Central memory CD8-positive, alpha-beta T cell (primary cell): ENCODE results near the gene PTRH1.

ENCODE experiments used
- ATAC-seq: fragments of 150-1000 bp; cut with Tn5 transposase; replicated peaks from 2 replicates; pipeline ENCODE4 v1.10.0; 2022; ENCODE audit warnings: mild to moderate bottlenecking, moderate FRiP score, moderate number of reproducible peaks; ENCODE audit not compliant: poor library complexity, severe bottlenecking; ENCODE audit errors: extremely low read depth
- DNase-seq, 2 donors: peaks; one replicate each; pipeline ENCODE4 v3.0.0; 2021; ENCODE audit warnings: low spot score in 2 of 2
- H3K27ac Mint-ChIP-seq: one replicate; pipeline ENCODE4 v1.8.0; 2022; ENCODE audit warnings: low read depth, mild to moderate bottlenecking, moderate library complexity, mixed read lengths
- H3K27me3 Mint-ChIP-seq: one replicate; pipeline ENCODE4 v1.8.0; 2022; ENCODE audit warnings: mixed read lengths
- H3K36me3 Mint-ChIP-seq: one replicate; pipeline ENCODE4 v1.8.0; 2022; ENCODE audit warnings: mild to moderate bottlenecking, moderate library complexity, mixed read lengths; ENCODE audit not compliant: insufficient read depth
- H3K4me1 Mint-ChIP-seq: one replicate; pipeline ENCODE4 v1.8.0; 2022; ENCODE audit warnings: mixed read lengths
- H3K4me3 Mint-ChIP-seq: one replicate; pipeline ENCODE4 v1.8.0; 2022; ENCODE audit warnings: mild to moderate bottlenecking, moderate library complexity, mixed read lengths
- H3K9me3 Mint-ChIP-seq: one replicate; pipeline ENCODE4 v1.8.0; 2022; ENCODE audit warnings: mixed read lengths

PTRH1 gene

GRCh38 chr9:127723013-127723412 lies 7.5 kb upstream of the PTRH1 start:
- H3K36me3 Mint-ChIP-seq = peaks cover 13% of the 10 kb centered on the region
- H3K27me3 Mint-ChIP-seq = no peaks in the 10 kb centered on the region
- DNase-seq (no peak), ATAC-seq (no peak)
- H3K27ac Mint-ChIP-seq = no peak overlapping the region
- peaks cover 27% of the 10 kb centered on the region for H3K4me1 Mint-ChIP-seq
- peak overlapping the region; percentile 18 for H3K4me3 Mint-ChIP-seq
- no peaks in the 10 kb centered on the region for H3K9me3 Mint-ChIP-seq

- H3K27ac Mint-ChIP-seq = peak overlapping the region; percentile 92
- H3K9me3 Mint-ChIP-seq = no peaks in the 10 kb centered on the region
Measured at GRCh38 chr9:127722055-127722745, 6.7 kb upstream of the PTRH1 start.

GRCh38 chr9:127721391-127721821 lies 5.9 kb upstream of the PTRH1 start:
- peak overlapping the region; percentile 73 for H3K4me3 Mint-ChIP-seq
- H3K27ac Mint-ChIP-seq = peak overlapping the region; percentile 92
- no peaks in the 10 kb centered on the region for H3K27me3 Mint-ChIP-seq

More at GRCh38 chr9:127722055-127722745, 6.7 kb upstream of the PTRH1 start:
- Mint-ChIP-seq H3K36me3 (peaks cover 13% of the 10 kb centered on the region), H3K4me3 (peak overlapping the region; percentile 73), H3K27me3 (no peaks in the 10 kb centered on the region), H3K4me1 (peaks cover 31% of the 10 kb centered on the region)
- ATAC-seq = no peak
- no peak for DNase-seq

GRCh38 chr9:127720865-127721227 lies 5.4 kb upstream of the PTRH1 start:
- Mint-ChIP-seq H3K27ac (peak overlapping the region; percentile 92), H3K4me3 (peak overlapping the region; percentile 73), H3K36me3 (peaks cover 14% of the 10 kb centered on the region), H3K9me3 (no peaks in the 10 kb centered on the region), H3K4me1 (peaks cover 36% of the 10 kb centered on the region), H3K27me3 (no peaks in the 10 kb centered on the region)
- no peak for DNase-seq
- no peak for ATAC-seq

More at GRCh38 chr9:127721391-127721821, 5.9 kb upstream of the PTRH1 start:
- Mint-ChIP-seq H3K36me3 (peaks cover 11% of the 10 kb centered on the region), H3K9me3 (no peaks in the 10 kb centered on the region), H3K4me1 (peaks cover 31% of the 10 kb centered on the region)
- ATAC-seq (peak; percentile 39), DNase-seq (peak in 1 of 2 donors; percentile 21)

GRCh38 chr9:127720031-127720864 lies 4.8 kb upstream of the PTRH1 start:
- H3K27ac Mint-ChIP-seq = peak overlapping the region; percentile 92
- DNase-seq (peak in 1 of 2 donors; percentile 34), ATAC-seq (peak; percentile 12)
- peaks cover 42% of the 10 kb centered on the region for H3K4me1 Mint-ChIP-seq
- peak overlapping the region; percentile 73 for H3K4me3 Mint-ChIP-seq
- no peaks in the 10 kb centered on the region for H3K9me3 Mint-ChIP-seq
- H3K27me3 Mint-ChIP-seq = no peaks in the 10 kb centered on the region
- H3K36me3 Mint-ChIP-seq = peaks cover 15% of the 10 kb centered on the region

GRCh38 chr9:127717766-127718165 lies 2.3 kb upstream of the PTRH1 start:
- ATAC-seq (no peak), DNase-seq (no peak)
- H3K36me3 Mint-ChIP-seq = peaks cover 20% of the 10 kb centered on the region
- H3K4me1 Mint-ChIP-seq = peaks cover 47% of the 10 kb centered on the region
- no peak overlapping the region for H3K27ac Mint-ChIP-seq
- H3K9me3 Mint-ChIP-seq = no peaks in the 10 kb centered on the region
- no peaks in the 10 kb centered on the region for H3K27me3 Mint-ChIP-seq
- peak overlapping the region; percentile 38 for H3K4me3 Mint-ChIP-seq

- no peak for DNase-seq
- Mint-ChIP-seq H3K27me3 (no peaks in the 10 kb centered on the region), H3K36me3 (peaks cover 16% of the 10 kb centered on the region), H3K4me1 (peaks cover 47% of the 10 kb centered on the region), H3K4me3 (peak overlapping the region; percentile 88), H3K9me3 (no peaks in the 10 kb centered on the region), H3K27ac (peak overlapping the region; percentile 94)
- ATAC-seq = no peak
Measured at GRCh38 chr9:127716412-127716811, 949 bp upstream of the PTRH1 start.

GRCh38 chr9:127714951-127715469 lies 453 bp downstream of the PTRH1 start:
- Mint-ChIP-seq H3K36me3 (peaks cover 13% of the 10 kb centered on the region), H3K4me1 (peaks cover 47% of the 10 kb centered on the region), H3K27ac (peak overlapping the region; percentile 94), H3K9me3 (no peaks in the 10 kb centered on the region), H3K27me3 (no peaks in the 10 kb centered on the region), H3K4me3 (peak overlapping the region; percentile 88)
- DNase-seq (no peak), ATAC-seq (peak; percentile 15)

- Mint-ChIP-seq H3K27ac (no peak overlapping the region), H3K4me1 (peaks cover 39% of the 10 kb centered on the region), H3K36me3 (peaks cover 12% of the 10 kb centered on the region), H3K9me3 (no peaks in the 10 kb centered on the region), H3K4me3 (peak overlapping the region; percentile 88), H3K27me3 (no peaks in the 10 kb centered on the region)
- ATAC-seq (no peak), DNase-seq (no peak)
Measured at GRCh38 chr9:127714020-127714750, 1.3 kb downstream of the PTRH1 start.

GRCh38 chr9:127712867-127713266 lies 2.6 kb downstream of the PTRH1 start:
- DNase-seq (no peak), ATAC-seq (no peak)
- Mint-ChIP-seq H3K36me3 (peaks cover 12% of the 10 kb centered on the region), H3K27ac (no peak overlapping the region), H3K9me3 (no peaks in the 10 kb centered on the region), H3K4me3 (no peak overlapping the region), H3K27me3 (no peaks in the 10 kb centered on the region), H3K4me1 (peaks cover 39% of the 10 kb centered on the region)

- no peak for DNase-seq
Measured at GRCh38 chr9:127712371-127712770, 3.1 kb downstream of the PTRH1 start.

GRCh38 chr9:127711831-127712274 lies 3.6 kb downstream of the PTRH1 start:
- no peaks in the 10 kb centered on the region for H3K9me3 Mint-ChIP-seq
- H3K27ac Mint-ChIP-seq = peak overlapping the region; percentile 80
- no peak overlapping the region for H3K4me3 Mint-ChIP-seq
- H3K36me3 Mint-ChIP-seq = peaks cover 12% of the 10 kb centered on the region
- ATAC-seq (no peak), DNase-seq (no peak)
- H3K27me3 Mint-ChIP-seq = no peaks in the 10 kb centered on the region
- peaks cover 43% of the 10 kb centered on the region for H3K4me1 Mint-ChIP-seq

More at GRCh38 chr9:127712371-127712770, 3.1 kb downstream of the PTRH1 start:
- Mint-ChIP-seq H3K4me1 (peaks cover 40% of the 10 kb centered on the region), H3K27ac (no peak overlapping the region), H3K36me3 (peaks cover 12% of the 10 kb centered on the region), H3K9me3 (no peaks in the 10 kb centered on the region), H3K27me3 (no peaks in the 10 kb centered on the region), H3K4me3 (no peak overlapping the region)
- no peak for ATAC-seq
